Measurements from ENCODE around the gene QRICH2. TPM values are rescaled to one million over a fixed set of nuclear protein-coding genes. Genes with fewer than 3 reads are reported as not detected.

Gene QRICH2
- total and polyA plus RNA-seq, 10 of the 15 experiments (the other 5 are each of a cell fraction or from before 2014, with no cell fraction given), result 0.04 to 0.72 (median 0.25) TPM

DNA sequence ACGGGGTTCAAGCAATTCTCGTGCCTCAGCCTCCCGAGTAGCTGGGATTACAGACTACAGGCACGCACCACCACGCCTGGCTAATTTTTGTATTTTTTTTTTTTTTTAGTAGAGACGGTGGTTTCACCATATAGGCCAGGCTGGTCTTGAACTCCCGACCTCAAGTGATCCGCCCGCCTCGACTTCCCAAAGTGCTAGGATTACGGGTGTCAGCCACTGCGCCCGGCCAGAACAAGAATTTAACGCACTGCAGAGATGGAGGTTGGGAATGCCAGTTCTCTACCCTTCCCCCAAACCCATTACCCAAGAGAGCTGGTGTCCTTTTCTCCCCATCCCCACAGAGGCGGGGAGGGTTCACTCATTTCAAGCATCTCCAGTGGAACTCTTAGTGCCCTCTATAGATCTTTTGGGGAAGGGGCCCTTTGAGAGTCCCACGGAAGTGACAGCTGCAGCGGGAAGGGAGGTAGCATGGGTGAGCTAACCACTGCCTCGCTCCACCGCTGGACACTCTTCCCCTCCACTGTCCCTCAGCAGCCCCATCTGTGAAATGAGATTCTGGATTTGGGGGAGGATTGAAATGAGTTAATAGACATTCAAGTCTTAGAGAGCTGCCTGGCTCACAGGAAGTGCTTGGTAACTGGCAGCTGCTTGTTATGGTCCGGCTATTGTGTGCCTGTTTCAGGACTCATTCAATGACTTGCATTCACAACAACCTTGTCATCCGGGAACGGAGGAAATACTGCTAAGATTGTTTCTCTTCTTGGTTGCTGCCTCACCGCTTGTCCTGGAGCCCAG, 46.5 kb downstream of the QRICH2 start:
- DNase-seq (ENCODE audit: low read depth, low spot score), result no peak
- 0 out of 2 replicates have a peak, but pooled peaks have one; percentile 13 for TF ChIP-seq ZBTB11 (CRISPR knock-in tag; IDR thresholded peaks at IDR 0.05)
- 0 out of 2 replicates have a peak, but pooled peaks have one; percentile 43 for TF ChIP-seq TCF12 (IDR thresholded peaks at IDR 0.05; ENCODE audit: low read depth, low read length)
- TF ChIP-seq CBFB (IDR thresholded peaks at IDR 0.05; ENCODE audit: low read depth), result no peak
- TF ChIP-seq SRF (IDR thresholded peaks at IDR 0.05; ENCODE audit: low read depth in 2 of 2, low read length in 2 of 2), result peak; percentile 26 to 62; a peak in 2 of 4 replicates
- TF ChIP-seq PAX5 (IDR thresholded peaks at IDR 0.05; ENCODE audit: borderline replicate concordance, low read depth, low read length), result no peak
- TF ChIP-seq POLR2AphosphoS5 (IDR thresholded peaks at IDR 0.05; ENCODE audit: low read length), result no peak
- TF ChIP-seq CHD4 (IDR thresholded peaks at IDR 0.05), result no peak
- TF ChIP-seq, protein P1, sequence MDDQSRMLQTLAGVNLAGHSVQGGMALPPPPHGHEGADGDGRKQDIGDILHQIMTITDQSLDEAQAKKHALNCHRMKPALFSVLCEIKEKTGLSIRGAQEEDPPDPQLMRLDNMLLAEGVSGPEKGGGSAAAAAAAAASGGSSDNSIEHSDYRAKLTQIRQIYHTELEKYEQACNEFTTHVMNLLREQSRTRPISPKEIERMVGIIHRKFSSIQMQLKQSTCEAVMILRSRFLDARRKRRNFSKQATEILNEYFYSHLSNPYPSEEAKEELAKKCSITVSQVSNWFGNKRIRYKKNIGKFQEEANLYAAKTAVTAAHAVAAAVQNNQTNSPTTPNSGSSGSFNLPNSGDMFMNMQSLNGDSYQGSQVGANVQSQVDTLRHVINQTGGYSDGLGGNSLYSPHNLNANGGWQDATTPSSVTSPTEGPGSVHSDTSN (IDR thresholded peaks at IDR 0.05; ENCODE audit: insufficient replicate concordance, low read depth, low read length), result peak; percentile 14
- no peak for TF ChIP-seq RFX5 (IDR thresholded peaks at IDR 0.05; ENCODE audit: low read depth, low read length)
- peak; percentile 12; the same call in 1 of the 2 replicates for TF ChIP-seq POLR2A (IDR thresholded peaks at IDR 0.05; ENCODE audit: low read depth, low read length)
- no peak for TF ChIP-seq KDM1A (IDR thresholded peaks at IDR 0.05; ENCODE audit: borderline replicate concordance)
- TF ChIP-seq EED (IDR thresholded peaks at IDR 0.05; ENCODE audit: low read depth), result peak; percentile 34
- peak; percentile 51 for TF ChIP-seq PKNOX1 (IDR thresholded peaks at IDR 0.05)

More for the DNA sequence above, 46.5 kb downstream of the QRICH2 start:
- intact Hi-C loops (cut with micrococcal nuclease; ENCODE audit: unreplicated experiment) (loop anchor here (10.0 kb wide), 1 partner anchor 477 kb away; the partner anchor contains the start of gene UNK), in situ Hi-C loops (cut with MboI) (loop anchor here (5.0 to 25.0 kb wide), 4 partner anchors 74 to 1901 kb away; partner anchors contain the start of genes SYNGR2 and UNK)
- ATAC-seq, result peak; percentile 3; the same call in 1 of the 3 replicates
- Histone ChIP-seq H3K9ac (ENCODE audit: control insufficient read depth, insufficient read depth, low read length) (peak overlapping the region; percentile 66; the same call in 1 of the 2 replicates), H3K36me3 (ENCODE audit: control insufficient read depth in 2 of 2, insufficient read depth in 2 of 2, low read length in 1 of 2) (no peaks in the 10 kb centered on the region), H4K20me1 (ENCODE audit: control insufficient read depth, insufficient read depth) (no peaks in the 10 kb centered on the region), H3K79me2 (ENCODE audit: control insufficient read depth, insufficient read depth, low read length) (peaks cover 15% of the 10 kb centered on the region), H3K27ac (ENCODE audit: control insufficient read depth, insufficient read depth) (peak overlapping the region; percentile 10), H3K4me1 (ENCODE audit: control insufficient read depth, insufficient read depth, low read length) (peaks cover 40% of the 10 kb centered on the region), H3K4me2 (ENCODE audit: control insufficient read depth, insufficient read depth) (peak overlapping the region; percentile 63), H3K9me3 (replicated peaks; ENCODE audit: control insufficient read depth, insufficient read depth, low read length) (no peaks in the 10 kb centered on the region), H3K4me3 (no peak overlapping the region), H3K27me3 (replicated peaks in 1 of 2; ENCODE audit: control insufficient read depth in 2 of 2, insufficient read depth in 2 of 2, low read length in 1 of 2) (no peaks in the 10 kb centered on the region), H2AFZ (ENCODE audit: control insufficient read depth, low read depth, low read length) (peak overlapping the region; percentile 52; the same call in 1 of the 2 replicates)
- CTCF ChIA-PET, result interaction anchor here (0.6 to 7.9 kb wide), 9 partner anchors 10 to 411 kb away, joined by 3 to 82 read pairs (median 7); no protein-coding TSS in a partner anchor
- no TSS peak for BruUV-seq (replicated peaks)
- SMC1A ChIA-PET (ENCODE audit: uncharacterized antibody, unreplicated experiment), result interaction anchor here (0.6 to 8.3 kb wide), 12 partner anchors 11 to 138 kb away, joined by 3 to 226 read pairs (median 6); no protein-coding TSS in a partner anchor
- POLR2A ChIA-PET, result interaction anchor here (4.8 to 17.9 kb wide), 4 partner anchors 11 to 76 kb away, joined by 20 to 427 read pairs (median 212); partner anchors contain the start of gene RNF157
- 45% methylated on average over 23 of the region's 23 CpGs for WGBS (ENCODE audit: insufficient coverage, insufficient replicate concordance, low lambda C conversion rate, missing lambda C conversion rate)
- FAIRE-seq, result no peak
- RAD21 ChIA-PET (ENCODE audit: unreplicated experiment), result interaction anchor here (0.7 to 18.5 kb wide), 9 partner anchors 8 to 248 kb away, joined by 3 to 419 read pairs (median 19); no protein-coding TSS in a partner anchor
